AG08395 (cell line): ENCODE measurements around the gene GSTT4.
A peak's percentile ranks its signal among the peaks of the same experiment; 100 is the strongest.
"Not testable (repeated sequence)": the region's sequence is repeated elsewhere in the genome, so short reads cannot be mapped to it uniquely, and the experiment has no call there.

Source experiments
- DNase-seq: peaks from one replicate; pipeline ENCODE4 v3.0.0; 2012; ENCODE audit warnings: mixed read lengths, low spot score

Gene GSTT4

GRCh38 chr22:23986538-23987178, 18.6 kb downstream of the GSTT4 start:
- DNase-seq = not testable (repeated sequence)

GRCh38 chr22:23986089-23986488, 19.2 kb downstream of the GSTT4 start:
- DNase-seq = not testable (repeated sequence)

DNA sequence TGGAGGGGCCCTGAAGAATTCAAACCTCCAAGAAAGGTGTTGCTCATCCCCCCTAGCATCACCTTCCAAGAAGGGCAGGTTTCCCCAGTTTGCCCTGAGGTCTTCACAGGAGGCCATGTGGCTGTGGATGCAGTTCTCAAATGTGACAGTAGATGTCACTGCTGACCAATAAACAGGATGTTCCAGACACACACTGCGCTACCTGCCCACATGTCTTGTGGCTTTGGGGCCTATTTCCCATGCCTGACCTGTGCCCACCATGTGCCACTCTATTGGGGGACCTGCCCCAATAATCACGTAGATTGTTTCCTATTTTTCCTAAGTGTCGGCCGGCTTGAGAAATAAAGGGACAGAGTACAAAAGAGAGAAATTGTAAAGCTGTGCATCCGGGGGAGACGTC, 20.8 kb downstream of the GSTT4 start:
- no peak for DNase-seq

DNA sequence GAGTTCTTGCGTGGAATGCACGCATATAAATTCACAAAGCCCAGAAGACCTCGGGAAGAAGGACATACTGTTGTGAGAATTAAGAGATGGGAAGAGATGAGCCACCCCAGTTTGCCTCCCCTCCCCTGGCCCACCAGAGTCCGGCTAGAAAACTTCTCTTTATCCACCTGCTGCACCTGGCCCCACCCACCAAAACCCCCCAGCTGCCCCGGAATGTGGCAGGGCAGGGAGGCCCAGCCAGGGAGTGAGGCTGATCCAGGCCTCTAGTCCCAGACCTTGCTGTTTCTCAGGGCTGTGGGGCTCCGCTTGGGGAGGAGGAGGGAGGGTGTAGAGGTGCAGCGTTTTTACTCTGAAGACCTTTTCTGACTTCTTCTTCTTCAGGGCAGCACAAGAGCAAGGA, 24.7 kb downstream of the GSTT4 start:
- DNase-seq = not testable (repeated sequence)

GRCh38 chr22:23979557-23980240, 25.6 kb downstream of the GSTT4 start, which contains the start of gene GSTT2:
Gene GSTT2, plus strand, starts transcription at chr22:23980134.
- DNase-seq = not testable (repeated sequence)

DNA sequence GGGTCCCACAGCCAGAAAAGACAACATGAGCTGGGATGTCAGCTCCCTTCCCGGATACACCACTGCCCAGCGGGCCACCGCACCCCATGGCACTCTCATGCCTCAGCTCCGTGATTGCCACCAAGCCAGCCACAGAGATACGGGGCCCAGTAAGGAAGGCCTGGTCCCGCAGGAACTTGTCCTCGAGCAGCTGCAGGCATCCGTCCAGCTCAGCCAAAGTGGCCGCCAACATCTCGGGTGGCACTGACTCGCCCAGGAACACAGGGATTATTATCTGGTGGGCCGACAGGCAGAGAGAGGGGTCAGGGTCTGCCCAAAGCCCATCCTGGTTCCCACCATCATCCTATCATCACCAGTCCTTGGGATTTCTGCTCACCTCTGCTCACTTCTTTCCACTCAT, 27.9 kb downstream of the GSTT4 start:
- not testable (repeated sequence) for DNase-seq

DNA sequence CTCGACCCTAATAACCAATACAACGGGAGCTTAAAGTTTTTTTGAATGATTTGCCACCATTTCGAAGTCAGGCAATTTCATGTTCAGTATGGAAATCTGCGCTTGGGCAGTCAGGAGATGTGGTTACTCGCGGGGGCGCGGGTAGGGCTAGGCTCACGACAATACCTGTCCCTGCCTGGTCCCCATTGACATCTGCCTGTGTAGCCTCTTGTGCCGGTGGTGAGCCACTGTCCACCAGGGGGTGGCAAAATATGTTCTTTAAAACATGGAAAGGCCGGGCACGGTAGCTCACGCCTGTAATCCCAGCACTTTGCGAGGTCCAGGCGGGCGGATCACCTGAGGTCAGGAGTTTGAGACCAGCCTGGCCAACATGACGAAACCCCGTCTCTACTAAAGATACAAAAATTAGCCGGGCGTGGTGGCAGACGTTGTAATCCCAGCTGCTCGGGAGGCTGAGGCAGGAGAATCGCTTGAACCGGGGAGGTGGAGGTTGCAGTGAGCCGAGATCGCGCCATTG, 30.4 kb downstream of the GSTT4 start:
- DNase-seq = not testable (repeated sequence)

- not testable (repeated sequence) for DNase-seq
Measured at GRCh38 chr22:23974345-23974744, 30.9 kb downstream of the GSTT4 start, which contains the start of gene DDT. Gene DDT, minus strand, starts transcription at chr22:23974441. Its CDS starts 27 bp downstream, at chr22:23974414.

GRCh38 chr22:23971927-23972326, 33.3 kb downstream of the GSTT4 start:
- not testable (repeated sequence) for DNase-seq

DNA sequence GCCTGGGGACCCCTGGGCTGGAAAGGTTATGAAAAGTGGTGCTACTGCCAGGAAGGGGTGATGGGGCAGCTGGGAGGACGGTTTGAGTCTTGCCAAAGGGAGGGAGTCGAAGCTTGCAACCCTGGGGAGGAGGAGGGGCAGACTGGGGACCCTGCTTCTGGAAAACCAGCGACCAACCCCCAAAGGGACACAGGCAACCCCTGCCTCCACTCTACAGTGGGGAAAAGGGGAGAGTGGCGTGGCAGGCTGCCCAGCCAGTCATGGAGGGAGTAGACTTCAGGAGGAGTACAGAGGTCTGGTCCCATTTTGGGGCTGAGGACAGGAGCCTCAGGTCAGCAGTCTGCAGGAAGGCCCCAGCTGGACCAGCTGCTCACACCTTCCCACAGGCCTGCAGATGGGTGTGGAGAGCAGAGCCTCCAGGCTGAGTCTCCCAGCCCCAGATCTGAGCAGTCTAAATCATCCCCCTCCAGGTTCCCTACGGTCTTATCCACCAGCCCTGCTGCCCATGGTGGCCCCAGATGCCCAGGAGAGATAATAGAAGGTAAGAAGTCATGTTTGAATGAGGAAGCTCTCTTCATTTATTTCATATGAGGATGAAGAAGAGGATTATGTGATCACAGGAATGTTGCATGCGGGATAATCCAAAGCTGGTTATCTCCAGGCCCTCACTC, 34.3 kb downstream of the GSTT4 start:
- DNase-seq = no peak

GRCh38 chr22:23970201-23970641, 35.0 kb downstream of the GSTT4 start:
- DNase-seq = no peak

DNA sequence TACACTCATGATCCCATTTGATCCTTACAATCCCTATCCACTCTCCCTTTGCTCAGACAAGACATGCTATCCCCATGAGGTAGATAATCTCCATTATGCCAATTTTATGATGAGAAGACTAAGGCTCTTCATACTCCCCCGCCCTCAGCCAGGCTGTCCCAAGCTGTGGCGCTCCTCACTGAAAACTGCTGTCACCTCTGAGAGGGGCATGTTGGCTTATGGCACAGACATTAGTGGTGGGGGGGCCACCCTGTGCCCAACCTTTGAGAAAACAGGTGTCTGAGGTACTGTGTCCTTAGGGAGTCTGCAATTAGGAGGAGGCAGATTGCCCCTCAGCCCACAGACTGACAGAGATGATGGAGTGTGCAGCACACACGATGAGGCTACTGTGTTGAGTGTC, 36.2 kb downstream of the GSTT4 start:
- DNase-seq = no peak

DNA sequence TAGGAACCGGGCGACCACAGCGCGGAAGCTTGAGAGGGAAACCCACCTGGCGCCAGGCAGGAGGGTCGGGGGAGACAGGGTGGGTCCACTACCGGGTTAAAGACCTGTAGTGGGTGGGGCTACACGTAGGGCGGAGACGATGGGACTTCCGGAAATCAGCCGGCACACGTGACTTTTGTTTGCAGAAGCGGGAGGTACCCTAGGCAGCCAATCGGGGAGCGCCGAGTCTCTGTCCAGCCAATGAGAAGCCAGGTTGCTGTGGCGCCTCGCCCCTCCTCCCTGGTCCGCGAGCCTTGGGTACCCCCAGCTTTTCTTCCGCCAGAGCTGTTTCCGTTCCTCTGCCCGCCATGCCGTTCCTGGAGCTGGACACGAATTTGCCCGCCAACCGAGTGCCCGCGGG, 38.7 kb downstream of the GSTT4 start, which contains the start of gene DDTL:
Gene DDTL, plus strand, starts transcription at position 321 of the 400 bp plus-strand sequence. Its CDS starts 27 bp downstream, at position 348.
- not testable (repeated sequence) for DNase-seq

- DNase-seq = not testable (repeated sequence)
Measured at GRCh38 chr22:23966094-23966493, 39.2 kb downstream of the GSTT4 start.

DNA sequence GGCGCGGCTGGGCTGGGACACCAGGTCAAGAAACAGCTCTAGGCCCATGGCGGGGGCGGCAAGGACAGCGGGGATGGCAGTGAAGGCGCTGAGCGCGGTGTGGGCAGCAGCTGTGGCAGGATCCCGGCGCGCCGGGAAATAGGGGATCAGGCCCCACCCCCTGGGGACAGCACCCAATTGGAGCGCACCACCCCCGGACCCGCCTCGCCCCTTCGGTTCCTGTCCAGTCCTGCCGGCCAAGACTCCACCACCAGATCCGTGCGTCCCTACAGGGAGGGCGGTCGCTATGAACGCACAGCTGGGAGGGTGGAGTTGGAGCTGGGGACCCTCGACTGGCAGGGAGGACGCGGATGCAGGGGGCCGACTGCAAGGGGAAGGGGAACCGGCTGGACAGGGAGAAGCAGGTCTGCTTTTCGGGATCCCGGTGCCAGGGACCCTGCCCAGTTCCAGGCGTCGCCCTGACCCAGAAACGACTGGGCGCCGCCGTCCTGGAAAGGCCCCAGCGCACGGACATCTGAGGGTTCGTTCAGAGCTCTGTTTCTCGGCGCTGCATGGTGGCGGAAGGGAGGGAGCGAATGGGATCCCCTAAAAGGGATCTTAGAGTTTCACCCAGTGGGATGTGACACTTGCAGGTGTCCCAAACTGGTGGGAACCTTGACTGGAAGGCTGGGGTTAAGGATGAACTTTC, 44.0 kb downstream of the GSTT4 start, which contains the start of gene GSTT2B:
Gene GSTT2B, minus strand, starts transcription at position 112 of the 688 bp plus-strand sequence. Its CDS starts 64 bp downstream, at position 48.
- DNase-seq = not testable (repeated sequence)

GRCh38 chr22:23956301-23956900, 48.9 kb downstream of the GSTT4 start:
- peak; percentile 53 for DNase-seq

DNA sequence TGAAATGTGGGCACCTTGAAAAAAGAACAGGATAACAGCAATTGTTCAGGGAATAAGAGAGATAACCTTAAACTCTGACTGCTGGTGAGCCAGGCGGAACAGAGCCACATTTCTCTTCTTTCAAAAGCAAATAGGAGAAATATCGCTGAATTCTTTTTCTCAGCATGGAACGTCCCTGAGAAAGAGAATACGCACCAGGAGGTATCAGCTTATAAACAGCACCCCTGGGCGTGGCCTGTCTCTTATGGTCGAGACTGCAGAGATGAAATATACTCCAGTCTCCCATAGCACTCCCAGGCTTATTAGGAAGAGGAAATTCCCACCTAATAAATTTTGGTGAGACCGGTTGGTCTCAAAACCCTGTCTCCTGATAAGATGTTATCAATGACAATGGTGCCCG, 49.4 kb downstream of the GSTT4 start:
- DNase-seq = not testable (repeated sequence)

DNA sequence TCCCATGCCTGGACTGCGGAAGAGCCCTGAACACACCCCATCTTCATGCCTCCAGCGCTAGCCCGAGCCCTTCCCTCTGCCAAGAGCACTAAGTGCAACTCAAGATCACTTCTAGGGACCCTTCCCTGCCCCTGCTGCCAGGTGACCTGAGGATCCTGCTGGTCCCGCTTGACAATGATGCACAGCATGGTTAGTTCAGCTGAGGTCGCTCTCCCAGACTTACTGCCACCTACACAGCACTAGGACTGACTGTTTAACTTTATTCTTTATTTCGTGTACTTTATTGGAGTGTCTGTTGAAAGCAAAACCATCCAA, 50.3 kb downstream of the GSTT4 start:
- DNase-seq = not testable (repeated sequence)

DNA sequence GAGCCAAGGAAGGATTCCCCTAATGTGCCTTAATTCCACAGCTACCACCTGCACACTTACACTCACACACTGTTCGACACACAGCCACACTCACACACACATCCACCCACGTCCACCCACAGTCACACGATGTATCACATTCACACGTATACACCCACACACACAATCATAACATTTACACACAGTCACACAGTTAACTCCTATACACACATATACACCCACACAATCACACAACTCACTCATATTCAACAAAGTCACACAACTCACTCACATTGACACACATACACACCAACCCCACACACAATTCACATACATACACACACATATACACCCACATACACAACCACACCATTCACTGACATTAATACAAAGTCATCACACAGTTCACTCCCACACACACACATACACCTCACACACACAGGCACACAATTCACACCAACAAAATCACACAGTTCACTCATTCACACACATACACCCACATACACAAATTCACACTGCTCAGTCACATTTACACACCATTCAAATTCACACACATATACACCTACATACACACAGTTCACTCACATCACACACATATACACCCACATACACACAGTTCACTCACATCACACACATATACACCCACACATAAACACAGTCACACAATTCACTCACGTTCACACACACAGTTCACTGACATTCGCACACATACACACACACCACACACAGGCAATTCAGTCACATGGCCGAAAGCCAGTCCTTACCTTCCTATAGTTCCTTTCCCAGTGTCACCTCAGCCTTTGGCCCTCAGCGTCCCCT, 50.9 kb downstream of the GSTT4 start:
- not testable (repeated sequence) for DNase-seq

DNA sequence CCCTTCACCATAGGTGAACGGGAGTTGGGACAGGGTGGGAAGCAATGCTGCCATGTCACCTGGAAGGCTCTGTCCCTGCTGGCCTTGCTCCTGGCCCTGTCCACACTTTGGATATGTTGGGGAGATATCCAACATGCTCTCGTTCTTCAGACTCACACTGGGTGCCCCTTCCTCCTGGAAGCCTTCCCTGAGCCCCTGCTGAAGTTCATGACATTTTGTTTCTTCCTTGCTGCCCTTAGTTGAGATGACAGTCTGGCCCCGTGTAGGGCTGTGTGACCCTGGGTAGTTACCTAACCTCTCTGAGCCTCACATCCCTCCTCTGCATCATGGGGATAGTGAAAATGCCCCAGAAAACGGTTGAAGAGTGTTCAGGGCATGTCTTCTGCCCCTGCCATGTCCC, 51.8 kb downstream of the GSTT4 start:
- DNase-seq = not testable (repeated sequence)
